ENCODE results near the gene MAP3K13. TPM values are rescaled to one million over a fixed set of nuclear protein-coding genes. Genes with fewer than 3 reads are reported as not detected.

MAP3K13 gene
- total and polyA plus RNA-seq, 2 of the 13 experiments (the other 11 are each of a cell fraction or from before 2014, with no cell fraction given) = 24.2 to 26.5 TPM

GRCh38 chr3:185393055-185393454, 30.1 kb downstream of the MAP3K13 start:
- BruUV-seq (replicated peaks) = no TSS peak
- Histone ChIP-seq H3K9ac (ENCODE audit: insufficient read depth, low read depth, low read length) (no peak overlapping the region), H2AFZ (ENCODE audit: low read length) (no peak overlapping the region), H3K79me2 (ENCODE audit: insufficient read depth, low read length) (peaks cover 8% of the 10 kb centered on the region), H4K20me1 (ENCODE audit: insufficient read depth, low read length) (peaks cover 5% of the 10 kb centered on the region; the same call in 1 of the 2 replicates), H3K4me1 (ENCODE audit: insufficient read depth, low read length) (no peaks in the 10 kb centered on the region), H3K27me3 (ENCODE audit: control insufficient read depth in 1 of 2, insufficient read depth in 2 of 2, low read length in 2 of 2) (no peaks in the 10 kb centered on the region), H3K4me3 (replicated peaks in 1 of 3; ENCODE audit: insufficient read depth in 1 of 3, low read depth in 2 of 3, low read length in 3 of 3) (no peak overlapping the region), H3K27ac (ENCODE audit: extremely low read length, insufficient read depth, low read length) (no peak overlapping the region), H3K36me3 (replicated peaks in 1 of 2; ENCODE audit: control insufficient read depth in 1 of 2, insufficient read depth in 2 of 2, low read length in 2 of 2) (no peaks in the 10 kb centered on the region; a peak in 1 of 5 replicates), H3K4me2 (ENCODE audit: low read depth, low read length) (no peak overlapping the region), H3K9me3 (ENCODE audit: low read length) (no peaks in the 10 kb centered on the region)
- WGBS (ENCODE audit: low lambda C conversion rate) = 93% methylated on average over 3 of the region's 3 CpGs
- no peak for ATAC-seq
- intact Hi-C loops (cut with micrococcal nuclease; ENCODE audit: unreplicated experiment) = no loop called here
- FAIRE-seq = no peak
- TF ChIP-seq ARNTL (CRISPR knock-in tag; IDR thresholded peaks at IDR 0.05) = no peak
- no peak for TF ChIP-seq NPAS2 (CRISPR knock-in tag; IDR thresholded peaks at IDR 0.05; ENCODE audit: borderline replicate concordance)
- TF ChIP-seq MXD4 (CRISPR knock-in tag; IDR thresholded peaks at IDR 0.05) = no peak
- no peak for TF ChIP-seq ZNF354B (CRISPR knock-in tag; IDR thresholded peaks at IDR 0.05)
- no peak for TF ChIP-seq ZNF318 (CRISPR knock-in tag; IDR thresholded peaks at IDR 0.05)
- TF ChIP-seq PHF5A (CRISPR knock-in tag; IDR thresholded peaks at IDR 0.05; ENCODE audit: low read depth, unreplicated experiment) = no peak
- TF ChIP-seq THYN1 (CRISPR knock-in tag; IDR thresholded peaks at IDR 0.05; ENCODE audit: borderline replicate concordance, low read depth) = no peak
- no peak for TF ChIP-seq SNAPC5 (CRISPR knock-in tag; IDR thresholded peaks at IDR 0.05; ENCODE audit: borderline replicate concordance)
- DNase-seq (ENCODE audit: low spot score) = no peak
- in situ Hi-C loops (cut with HindIII; ENCODE audit: extremely low pct_ligation_motif_present, low pct_unique_long_range_greater_than_20kb) = no loop called here
- ChIA-PET POLR2A (no interaction called here), CTCF (ENCODE audit: low intra/inter-chr PET ratio, low total read pairs) (no interaction called here)

Measured in HepG2 (cell line).